BJ (cell line): ENCODE results near the gene OPCML. TPM values are rescaled to one million over a fixed set of nuclear protein-coding genes. Genes with fewer than 3 reads are reported as not detected.

Experiments
- CTCF ChIA-PET: fragments of 350-600 bp; formaldehyde crosslinking; extraction: SDS; loops from one replicate; lab custom pipeline; 2021; ENCODE audit warnings: antibody characterized with exemption, inconsistent platforms; lab: Yijun Ruan, JAX
- POLR2A ChIA-PET: fragments of 300-600 bp; sonication (Branson Sonifier 250); formaldehyde crosslinking; extraction: SDS; loops from one replicate; lab custom pipeline; 2021; ENCODE audit warnings: antibody characterized with exemption; lab: Charles Lee
- DNase-seq: peaks from one replicate; pipeline ENCODE4 v3.0.0-alpha.2; 2011; ENCODE audit warnings: low read depth
- H3K27me3 ChIP-seq: 2 replicates; pipeline ENCODE4 v1.6.0; 2011; ENCODE audit warnings: low read length; ENCODE audit not compliant: control insufficient read depth, insufficient read depth
- H3K36me3 ChIP-seq: 2 replicates; pipeline ENCODE4 v1.5.1; 2011; ENCODE audit warnings: low read length; ENCODE audit not compliant: control insufficient read depth, insufficient read depth
- H3K4me3 ChIP-seq: 2 replicates; pipeline ENCODE4 v1.5.1; 2011; ENCODE audit warnings: low read depth, mild to moderate bottlenecking, control low read depth, low read length
- CTCF ChIP-seq: IDR thresholded peaks from 2 replicates; pipeline ENCODE4 v1.5.1; 2011; ENCODE audit warnings: low read depth, mild to moderate bottlenecking, control low read depth, inconsistent platforms, low read length, moderate library complexity; ENCODE audit not compliant: insufficient read depth
- polyA plus RNA-seq: library from polyadenylated mRNA; depleted of rRNA; stranded (reverse); fragments of >200 nt; gene quantifications from 2 replicates; pipeline ENCODE4 v1.2.3, GENCODE V29; 2011

OPCML gene
- polyA plus RNA-seq, 1 experiment = 2.0 TPM

GRCh38 chr11:133383201-133383600, 149.1 kb downstream of the OPCML start:
- TF ChIP-seq CTCF = no peak
- ChIA-PET CTCF (no interaction called here), POLR2A (no interaction called here)
- no peak overlapping the region for H3K4me3 ChIP-seq
- H3K27me3 ChIP-seq = no peaks in the 10 kb centered on the region
- no peaks in the 10 kb centered on the region for H3K36me3 ChIP-seq
- DNase-seq = no peak

GRCh38 chr11:133382131-133382812, 150.0 kb downstream of the OPCML start:
- no peaks in the 10 kb centered on the region for H3K36me3 ChIP-seq
- TF ChIP-seq CTCF = no peak
- H3K4me3 ChIP-seq = no peak overlapping the region
- DNase-seq = no peak
- no peaks in the 10 kb centered on the region for H3K27me3 ChIP-seq
- POLR2A ChIA-PET = no interaction called here
- CTCF ChIA-PET = no interaction called here

GRCh38 chr11:133381761-133382130, 150.6 kb downstream of the OPCML start:
- ChIA-PET CTCF (no interaction called here), POLR2A (no interaction called here)
- Histone ChIP-seq H3K4me3 (no peak overlapping the region), H3K36me3 (no peaks in the 10 kb centered on the region), H3K27me3 (no peaks in the 10 kb centered on the region)
- no peak for TF ChIP-seq CTCF
- no peak for DNase-seq

GRCh38 chr11:133366147-133366546, 166.2 kb downstream of the OPCML start:
- CTCF ChIA-PET = no interaction called here
- no peak for DNase-seq
- Histone ChIP-seq H3K4me3 (no peak overlapping the region), H3K36me3 (no peaks in the 10 kb centered on the region), H3K27me3 (no peaks in the 10 kb centered on the region)
- TF ChIP-seq CTCF = no peak
- POLR2A ChIA-PET = no interaction called here

GRCh38 chr11:133362916-133363315, 169.4 kb downstream of the OPCML start:
- DNase-seq = no peak
- no peaks in the 10 kb centered on the region for H3K36me3 ChIP-seq
- H3K27me3 ChIP-seq = no peaks in the 10 kb centered on the region
- ChIA-PET CTCF (no interaction called here), POLR2A (no interaction called here)
- no peak for TF ChIP-seq CTCF
- no peak overlapping the region for H3K4me3 ChIP-seq
